Measurements from ENCODE around the gene NDC80.

DNA sequence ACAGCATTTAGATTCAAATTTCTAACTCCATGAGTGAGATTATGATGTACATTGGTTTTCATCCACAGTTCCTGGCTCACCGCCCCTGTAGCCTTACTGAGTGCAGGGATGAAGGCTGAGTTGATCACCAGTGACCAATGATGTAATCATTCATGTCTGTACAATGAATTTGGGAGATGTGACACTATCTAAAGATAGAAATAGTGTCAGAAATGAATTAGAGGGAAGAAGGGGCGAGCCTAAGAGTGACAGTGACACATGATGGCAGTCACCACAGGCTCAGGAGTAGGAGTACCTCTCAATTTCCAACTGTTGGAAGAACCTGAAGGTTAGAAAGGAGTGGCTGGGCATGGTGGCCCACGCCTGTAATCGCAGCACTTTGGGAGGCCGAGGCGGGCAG is 3.2 kb upstream of the NDC80 start:
- no peak for TF ChIP-seq CTCF (IDR thresholded peaks at IDR 0.05)
- no peak for TF ChIP-seq EP300 (IDR thresholded peaks at IDR 0.05)
